AML-193 (cell line): ENCODE measurements around the gene PDIK1L.

Experiments used
- DNase-seq, 2 experiments: peaks; one replicate each; lab custom pipeline; 2025; lab: John Stamatoyannopoulos, UW

PDIK1L gene

DNA sequence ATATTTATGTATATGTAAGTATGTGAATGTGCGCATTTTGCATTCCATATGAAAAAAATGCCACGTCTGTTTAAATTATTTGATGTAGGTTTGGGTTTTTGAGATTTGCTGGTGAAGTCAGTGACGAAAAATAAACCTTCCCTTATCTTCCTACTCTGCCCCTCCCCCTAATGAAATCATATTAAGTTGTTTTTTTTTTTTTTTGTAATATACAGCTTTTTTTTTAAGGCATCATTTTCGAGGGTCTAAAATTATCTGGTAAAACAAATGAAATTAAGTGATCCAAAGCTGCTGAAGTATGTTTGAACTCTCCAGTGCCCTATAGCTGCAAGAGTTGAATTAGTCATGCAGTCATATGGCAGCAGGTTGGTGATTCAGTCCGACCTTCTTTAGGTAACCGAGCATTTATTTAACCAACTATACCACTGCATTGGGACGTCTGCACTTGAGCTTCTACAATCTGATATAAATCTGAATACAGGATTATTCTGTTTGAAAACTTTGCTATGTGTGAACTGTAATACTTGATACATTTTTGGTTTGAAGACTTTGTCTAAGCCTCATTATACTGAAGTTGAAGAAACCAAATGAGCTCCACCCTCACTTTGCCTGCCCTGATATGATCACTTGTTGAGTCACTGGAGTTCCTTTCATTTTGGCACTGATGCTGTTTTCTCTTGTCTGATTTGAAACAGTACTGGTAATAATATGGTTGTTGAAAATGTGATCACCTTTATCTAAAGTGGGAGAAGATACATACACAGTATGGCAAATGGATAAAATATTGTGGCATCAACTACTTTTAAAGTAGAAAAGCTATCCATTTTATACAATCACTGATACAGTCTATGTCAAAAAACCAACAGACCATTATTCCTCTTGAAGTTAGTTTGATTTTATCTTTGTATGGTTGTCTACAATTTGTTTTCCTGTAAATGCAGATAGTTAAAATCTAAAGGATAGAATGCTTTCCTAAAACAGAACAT lies 11.7 kb downstream of the PDIK1L start:
- DNase-seq: no peak

DNA sequence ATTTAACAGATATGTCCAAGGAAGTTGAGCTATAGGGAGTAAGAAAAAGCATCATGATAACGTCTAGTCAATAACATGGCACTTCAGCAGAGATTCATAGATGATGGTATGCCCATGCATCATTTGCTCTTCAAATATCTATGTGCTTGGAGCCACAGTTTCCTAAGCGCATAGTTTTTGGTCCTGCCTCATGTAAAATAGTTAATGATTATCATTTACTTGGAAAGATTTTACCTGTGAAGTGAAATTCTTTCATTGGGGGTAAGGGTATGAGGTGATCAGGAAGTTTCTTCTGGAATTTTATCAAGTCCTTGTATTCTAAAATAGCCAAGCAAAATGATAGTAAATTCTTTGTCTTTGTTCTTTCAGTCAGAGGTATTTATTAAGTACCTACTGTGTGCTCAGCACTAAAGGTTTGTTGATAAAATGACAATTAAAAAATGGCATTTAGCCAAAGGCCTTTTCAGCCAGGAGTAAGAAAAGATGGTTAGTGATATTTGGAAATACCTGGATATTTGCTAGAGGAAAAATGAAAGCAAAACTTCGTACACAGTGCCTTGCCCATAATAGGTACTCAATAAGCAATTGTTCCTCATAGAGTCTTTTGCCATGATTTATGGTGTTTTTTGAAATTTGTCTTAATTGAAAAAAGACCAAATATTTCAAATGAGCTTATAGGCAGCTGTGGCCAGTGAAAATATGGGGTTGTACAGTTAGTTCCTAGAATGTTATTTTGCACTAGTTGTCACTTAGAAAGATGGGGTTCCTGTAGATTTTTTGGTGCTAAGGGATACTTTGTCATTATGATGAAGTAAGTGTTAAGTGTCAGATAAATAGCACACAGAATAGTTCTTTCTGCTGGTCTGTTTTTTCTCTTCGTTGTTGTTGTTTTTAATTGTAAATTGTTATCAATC lies 13.1 kb downstream of the PDIK1L start:
- no peak for DNase-seq

DNA sequence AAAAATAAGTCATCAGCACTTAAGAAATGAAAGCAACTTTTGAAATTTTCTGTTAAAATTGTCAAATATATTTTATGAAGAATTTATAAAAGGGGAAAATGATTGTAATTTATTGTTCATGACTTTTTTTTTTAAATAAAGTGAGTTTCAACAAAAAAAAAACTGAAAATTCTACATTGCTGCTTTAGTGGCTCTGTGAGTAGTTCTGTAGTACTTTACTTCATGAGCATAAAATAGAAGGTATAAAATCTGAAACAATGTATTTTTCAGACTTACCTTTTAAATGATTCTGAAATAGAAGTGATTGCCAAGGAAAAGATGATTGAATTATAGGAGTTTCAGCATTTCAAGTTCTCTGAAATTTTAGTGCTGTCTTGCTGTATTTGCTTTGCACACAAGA lies 13.8 kb downstream of the PDIK1L start:
- DNase-seq: no peak

DNA sequence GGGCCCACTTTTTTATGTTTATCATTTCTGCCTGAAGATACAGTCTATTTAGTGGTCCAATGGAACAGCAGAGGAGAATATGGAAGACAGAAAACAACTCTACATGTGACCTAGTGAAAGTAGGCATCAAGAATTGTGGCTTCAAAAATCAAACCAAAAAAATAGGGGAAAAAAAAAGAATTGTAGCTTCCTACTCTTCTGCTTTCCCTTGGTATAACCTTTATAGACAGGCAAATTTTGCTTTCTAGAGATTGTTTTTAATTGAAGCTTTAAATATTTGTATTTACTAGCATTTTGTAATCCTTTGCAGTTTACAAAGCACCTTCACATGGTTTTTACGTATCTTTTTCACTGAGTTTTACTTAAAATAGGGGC lies 14.3 kb downstream of the PDIK1L start:
- DNase-seq: no peak

DNA sequence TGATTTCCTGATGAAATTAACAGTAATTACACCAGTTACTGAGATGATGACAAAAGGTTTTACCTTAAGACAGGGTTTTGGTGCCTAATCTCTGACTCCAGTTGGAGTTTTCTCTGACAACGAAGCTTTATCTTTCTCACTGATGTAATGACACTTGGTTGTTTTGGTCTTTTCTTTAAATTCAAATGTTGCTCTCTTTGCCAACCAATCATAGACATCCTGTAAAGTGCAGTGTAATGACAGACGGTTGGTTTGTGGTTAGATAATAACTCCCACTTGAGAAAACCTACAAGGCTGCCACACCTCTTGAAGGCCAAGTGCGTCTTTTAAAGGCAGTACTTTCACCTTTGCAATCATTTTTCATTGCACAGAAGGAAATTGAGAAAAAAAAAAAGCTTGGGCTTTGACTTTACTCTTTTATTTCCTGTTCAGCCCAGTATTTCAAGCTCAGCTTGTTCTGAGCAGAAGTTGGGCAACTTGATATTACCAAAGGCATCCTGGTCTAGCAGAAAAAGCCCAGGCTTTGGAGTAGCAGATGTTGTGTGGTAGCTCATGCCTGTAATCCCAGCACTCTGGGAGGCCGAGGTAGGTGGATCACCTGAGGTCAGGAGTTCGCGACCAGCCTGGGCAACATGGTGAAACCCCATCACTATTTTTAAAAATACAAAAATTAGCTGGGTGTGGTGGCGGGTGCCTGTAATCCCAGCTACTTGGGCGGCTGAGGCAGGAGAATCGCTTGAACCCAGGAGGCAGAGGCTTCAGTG lies 14.9 kb downstream of the PDIK1L start:
- DNase-seq: peak; percentile 88 to 99

DNA sequence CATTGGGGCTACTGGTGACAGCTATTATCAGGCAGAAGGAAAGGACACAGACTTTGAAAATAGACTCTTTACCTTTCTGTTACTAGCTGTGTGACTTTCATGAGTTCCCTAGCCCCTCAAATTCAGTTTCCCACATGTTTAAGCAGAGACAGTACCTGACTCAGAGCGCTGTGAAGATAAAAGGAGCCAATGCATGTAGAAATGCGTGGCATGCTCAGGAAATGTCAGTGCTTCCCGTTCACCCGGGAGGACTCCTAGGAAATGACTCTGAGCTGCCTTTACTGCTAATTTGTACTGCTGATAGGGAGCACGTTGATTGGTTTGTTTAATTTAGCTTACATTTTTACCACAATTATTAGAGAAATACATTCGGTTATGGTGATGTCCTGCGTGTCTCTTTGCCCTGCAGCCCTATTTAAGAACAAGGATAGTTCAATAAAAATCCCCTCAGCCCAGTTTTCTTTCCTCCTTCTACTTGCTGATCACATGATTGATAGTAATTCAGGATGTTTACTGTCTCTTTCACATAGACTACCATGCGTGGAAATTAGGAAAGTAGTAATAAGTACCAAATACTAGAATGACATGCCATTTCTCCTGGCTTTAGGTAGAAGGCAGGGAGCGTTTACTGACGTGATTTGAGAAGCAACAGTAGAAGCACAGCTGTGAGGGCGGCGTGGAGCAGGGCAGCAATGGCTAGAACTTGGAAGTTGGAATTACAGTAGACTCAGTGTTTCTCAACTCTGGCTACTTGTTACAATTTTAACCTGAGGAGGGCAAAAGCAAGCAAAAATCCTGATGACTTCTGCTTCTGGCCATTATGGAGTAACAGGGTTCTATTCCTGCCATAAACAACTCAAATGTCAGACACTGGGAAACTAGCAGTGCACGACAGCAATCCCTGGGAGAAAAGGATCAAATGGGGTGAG lies 15.9 kb downstream of the PDIK1L start:
- peak in 1 of 2 experiments; percentile 19 for DNase-seq

DNA sequence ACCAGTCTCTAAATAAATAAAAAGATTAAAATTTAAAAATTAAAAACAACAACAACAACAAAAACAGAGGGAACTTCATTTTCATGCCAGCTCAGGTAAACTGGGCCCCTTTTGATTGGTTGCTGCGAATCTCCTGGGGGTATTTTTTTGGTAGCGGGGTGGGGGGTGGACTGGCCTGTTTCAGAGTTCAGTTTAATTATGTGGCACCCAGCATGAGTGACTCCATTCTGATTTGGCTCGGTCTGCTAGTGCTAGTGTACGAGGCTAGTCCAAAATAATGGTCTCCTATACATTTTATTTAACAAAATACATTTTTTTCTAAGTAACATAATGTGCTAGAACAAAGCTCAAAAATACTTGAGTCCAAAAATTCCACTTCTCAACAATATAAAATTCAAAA lies 18.2 kb downstream of the PDIK1L start:
- no peak for DNase-seq

DNA sequence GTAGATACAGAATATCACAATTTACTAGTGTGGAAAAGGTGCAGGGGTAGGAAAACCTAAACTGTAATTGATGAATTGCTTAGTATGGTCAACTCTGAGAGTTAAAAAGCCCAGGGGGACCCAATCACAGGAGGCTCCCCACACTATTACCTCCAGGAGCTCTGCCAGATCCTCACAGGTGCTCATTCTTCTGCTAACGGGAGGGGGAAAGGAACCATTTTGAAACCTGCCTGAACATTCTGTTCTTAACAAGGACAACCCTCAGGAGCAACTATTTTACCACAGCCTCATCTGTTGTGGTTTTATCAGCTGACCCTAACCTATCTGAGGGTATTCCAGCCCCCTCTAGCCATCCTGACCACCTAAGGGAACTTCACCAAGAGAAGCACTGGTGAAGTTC lies 19.1 kb downstream of the PDIK1L start:
- no peak for DNase-seq

DNA sequence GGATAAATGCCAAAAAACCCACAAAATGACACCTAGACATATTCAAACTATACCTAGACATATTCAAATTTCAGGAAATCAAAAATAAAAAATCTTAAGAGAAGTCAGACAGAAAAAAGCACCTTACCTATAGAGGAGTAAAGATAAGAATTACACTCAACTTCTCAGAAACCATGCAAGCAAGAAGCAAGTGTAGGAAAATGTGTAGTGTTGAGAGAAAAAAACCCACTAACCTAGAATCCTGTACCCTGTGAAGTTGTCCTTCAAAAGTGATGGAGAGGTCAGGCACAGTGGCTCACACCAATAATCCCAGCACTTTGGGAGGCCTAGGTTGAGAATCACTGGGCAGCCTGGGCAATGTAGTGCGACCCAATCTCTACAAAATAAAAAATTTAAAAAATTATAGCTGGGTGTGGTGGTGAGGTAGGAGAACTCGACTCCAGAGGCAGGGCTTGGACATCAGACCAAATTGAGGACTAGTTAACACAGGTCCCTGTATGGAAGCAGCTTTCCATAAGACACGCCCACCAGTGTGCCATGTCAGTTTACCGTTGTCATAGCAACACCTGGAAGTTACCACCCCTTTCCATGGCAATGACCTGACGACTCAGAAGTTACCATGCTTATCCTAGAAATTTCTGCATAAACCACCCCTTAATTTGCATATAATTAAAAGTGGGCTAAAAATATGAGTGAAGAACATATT lies 20.7 kb downstream of the PDIK1L start:
- DNase-seq: no peak

DNA sequence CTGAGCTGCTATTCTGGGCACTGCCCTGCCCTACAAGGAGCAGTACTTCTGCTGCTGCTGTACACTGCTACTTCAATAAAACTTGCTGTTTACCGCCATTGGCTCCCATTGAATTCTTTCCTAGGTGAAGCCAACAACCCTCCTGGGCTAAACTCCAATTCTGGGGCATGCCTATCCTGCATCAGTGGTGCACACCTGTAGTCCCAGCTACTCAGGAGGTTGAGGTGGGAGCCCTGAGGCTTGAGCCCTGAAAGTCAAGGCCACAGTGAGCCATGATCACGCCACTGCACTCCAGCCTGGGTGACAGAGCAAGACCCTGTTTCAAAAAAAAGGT lies 21.2 kb downstream of the PDIK1L start:
- no peak for DNase-seq

DNA sequence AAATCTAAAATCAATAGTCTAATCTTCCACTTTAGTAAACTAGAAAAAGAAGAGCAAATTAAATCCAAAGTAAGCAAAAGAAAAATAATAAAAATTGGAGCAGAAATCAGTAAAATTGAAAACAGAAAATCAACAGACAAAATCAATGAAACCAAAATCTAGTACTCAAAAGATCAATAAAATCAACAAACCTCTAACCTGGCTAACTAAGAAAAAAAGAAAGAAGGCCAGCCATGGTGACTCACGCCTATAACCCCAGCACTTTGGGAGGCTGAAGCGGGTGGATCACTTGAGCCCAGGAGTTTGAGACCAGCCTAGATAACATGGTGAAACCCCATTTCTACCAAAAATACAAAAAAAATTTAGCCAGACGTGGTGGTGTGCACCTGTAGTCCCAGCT lies 22.8 kb downstream of the PDIK1L start:
- DNase-seq: no peak

DNA sequence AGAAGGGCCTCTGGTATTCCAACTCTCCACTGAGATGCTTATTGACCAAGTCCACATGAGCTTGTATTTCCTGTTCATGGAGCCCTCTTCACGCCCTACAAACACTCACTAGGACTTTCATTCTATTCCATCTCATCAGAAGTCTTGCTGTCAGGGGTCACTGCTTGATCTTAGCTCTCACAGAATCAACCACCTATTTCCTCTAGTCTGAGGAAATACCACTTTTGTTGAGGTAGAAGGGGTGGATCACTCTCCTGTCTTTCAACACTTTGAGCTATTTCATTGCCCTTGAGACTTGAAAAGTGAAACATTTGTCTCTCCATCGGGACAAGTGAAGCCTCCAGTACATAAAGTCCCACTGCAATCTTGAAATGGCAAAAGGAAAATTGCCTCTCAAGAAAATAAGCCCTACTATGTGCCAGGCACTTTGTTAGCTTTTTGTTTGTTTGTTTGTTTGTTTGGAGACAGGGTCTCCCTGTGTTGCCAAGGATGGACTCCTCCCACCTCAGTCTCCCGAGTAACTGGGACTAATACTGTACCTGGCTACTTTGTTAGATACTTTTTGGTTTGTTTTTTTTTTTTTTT lies 27.4 kb downstream of the PDIK1L start:
- DNase-seq: no peak

DNA sequence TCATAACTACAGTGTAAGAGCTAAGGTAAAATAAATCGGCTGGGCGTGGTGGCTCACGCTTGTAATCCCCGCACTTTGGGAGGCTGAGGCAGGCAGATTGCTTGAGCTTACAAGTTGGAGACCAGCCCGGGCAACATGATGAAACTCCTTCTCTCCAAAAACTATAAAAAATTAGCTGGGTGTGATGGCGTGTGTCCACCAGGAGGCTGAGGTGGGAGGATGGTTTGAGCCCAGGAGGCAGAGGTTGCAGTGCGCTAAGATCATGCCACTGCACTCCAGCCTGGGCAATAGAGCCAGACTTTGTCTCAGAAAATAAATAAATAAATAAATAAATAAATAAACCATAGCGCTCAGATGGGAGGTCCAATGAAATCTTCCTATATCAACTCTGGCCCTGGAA lies 30.5 kb downstream of the PDIK1L start:
- no peak for DNase-seq

DNA sequence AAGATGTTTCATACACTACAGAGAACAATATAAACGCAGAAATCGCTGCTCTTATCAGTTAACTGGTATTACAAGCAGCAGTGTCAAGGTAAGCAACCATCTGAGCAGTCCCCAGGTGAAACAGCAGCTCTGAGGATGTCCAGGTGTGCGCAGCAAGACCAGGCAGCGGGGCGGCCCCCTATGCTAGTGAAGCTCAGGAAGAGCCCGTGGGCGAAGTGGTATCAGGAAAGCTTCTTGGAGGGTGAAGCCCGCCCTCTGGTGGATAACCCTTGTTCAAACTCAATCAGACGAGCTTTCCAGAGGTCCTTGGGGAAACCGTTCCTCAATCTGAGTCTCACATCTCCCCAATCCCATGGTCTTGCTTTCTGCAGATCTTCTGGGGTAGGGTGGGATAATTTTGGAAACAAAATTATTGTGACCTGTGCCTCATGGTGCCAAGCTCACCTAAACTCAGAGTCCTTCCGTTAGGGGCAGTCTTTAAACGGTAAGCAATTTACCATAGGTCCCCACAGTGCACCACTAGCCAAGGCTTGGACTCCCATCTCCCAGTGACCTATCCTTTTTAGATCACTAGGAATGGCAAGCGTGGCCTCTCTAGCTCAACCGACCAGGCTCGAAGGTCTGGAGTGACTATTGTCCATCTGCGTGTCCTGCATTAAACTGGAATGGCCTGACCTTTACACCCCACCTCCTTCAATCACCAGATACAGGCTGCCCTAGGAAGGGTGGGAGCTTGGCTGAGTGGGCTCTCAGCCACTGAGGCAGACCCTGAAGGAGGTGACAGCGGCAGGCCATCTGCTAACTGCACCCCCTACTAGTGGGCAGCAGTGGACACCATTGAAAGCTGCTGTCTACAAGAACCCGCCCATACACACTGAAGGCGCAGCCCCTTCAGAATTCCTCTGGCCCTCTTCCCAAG lies 33.7 kb downstream of the PDIK1L start:
- DNase-seq: peak; percentile 62 to 67

DNA sequence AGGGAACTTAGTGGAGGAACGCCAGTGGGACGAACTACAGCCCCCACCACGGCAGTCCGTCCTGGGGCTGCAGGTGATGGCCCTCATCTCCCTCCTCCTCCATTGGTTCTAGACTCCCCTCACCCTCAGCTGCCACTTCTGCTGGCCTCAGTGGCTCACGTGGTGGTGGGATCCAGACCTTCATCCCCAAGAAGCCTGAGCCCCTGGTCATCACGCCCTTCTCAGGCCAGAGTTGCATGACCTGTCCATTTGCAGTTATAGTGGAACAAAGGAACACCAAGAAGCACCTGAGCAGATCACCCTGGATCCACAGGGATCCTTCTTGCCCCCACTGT lies 34.3 kb downstream of the PDIK1L start:
- no peak for DNase-seq

DNA sequence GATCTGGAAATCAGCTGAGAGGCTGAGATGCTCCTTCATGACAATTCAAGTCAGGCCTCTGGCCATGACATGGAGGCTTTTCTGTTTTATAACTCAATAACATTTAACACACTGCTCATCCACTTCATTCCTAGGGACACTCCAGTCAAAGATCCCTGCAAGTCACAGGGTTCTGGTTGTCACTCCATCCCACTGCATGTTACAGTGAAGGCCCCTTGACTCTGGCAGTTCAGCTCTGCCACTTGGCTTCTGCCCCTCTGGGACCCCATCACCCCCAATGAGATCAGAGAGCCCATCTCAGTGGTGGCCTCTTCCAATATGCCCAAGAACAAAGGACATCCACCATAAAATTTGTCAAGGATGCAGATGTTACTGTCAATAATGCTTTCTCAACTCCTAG lies 37.3 kb downstream of the PDIK1L start:
- no peak for DNase-seq

DNA sequence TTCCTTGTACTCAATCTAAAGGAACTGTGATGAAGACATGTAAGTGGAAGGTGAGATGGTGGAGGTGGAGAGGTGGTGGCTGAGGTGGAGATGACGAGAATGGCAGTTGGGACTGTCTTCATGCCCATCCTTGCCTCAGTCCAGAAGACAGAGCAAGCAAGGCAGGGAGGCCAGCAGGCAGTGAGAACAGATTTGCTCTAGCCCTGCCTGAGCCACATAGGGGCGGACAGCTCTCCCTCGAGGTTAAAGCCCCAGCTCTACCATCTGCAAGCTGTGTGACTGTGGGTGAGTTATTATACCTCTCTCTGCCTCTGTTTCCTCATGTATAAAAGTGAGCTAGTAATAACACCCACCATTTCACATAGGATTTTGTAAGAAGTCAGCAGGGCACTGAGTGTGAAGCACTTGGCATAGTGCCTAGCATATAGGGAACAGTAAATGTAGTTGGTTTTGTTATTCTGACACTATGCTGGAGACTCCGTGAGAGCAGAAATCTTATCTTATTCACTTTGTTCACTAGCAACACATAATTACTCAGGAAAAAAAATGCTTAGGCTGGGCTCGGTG lies 42.4 kb downstream of the PDIK1L start:
- DNase-seq: no peak

DNA sequence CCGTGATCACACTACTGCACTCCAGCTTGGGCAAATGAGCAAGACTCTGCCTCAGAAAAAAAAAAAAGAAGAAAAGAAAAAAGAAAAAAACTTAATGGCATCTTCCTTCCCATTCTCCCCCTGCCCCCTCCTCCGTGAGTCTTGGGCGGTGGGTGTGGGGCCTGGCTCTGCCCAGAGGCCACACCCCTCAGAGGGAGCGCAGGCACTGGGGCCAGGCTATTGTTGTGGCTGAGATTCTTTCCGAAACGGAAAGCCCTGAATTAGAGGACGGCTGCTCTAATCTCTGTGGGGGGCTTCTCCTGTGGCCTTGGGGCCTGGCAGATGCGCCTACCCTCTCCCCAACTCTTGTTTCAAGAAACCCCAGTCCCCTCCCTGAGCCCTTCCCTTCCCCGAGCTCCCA lies 43.1 kb downstream of the PDIK1L start:
- DNase-seq: no peak
